NCI-H345 treated with DMSO at 0.1 percent for 48 hours (cell line): ENCODE results near the gene U2SURP.
A peak's percentile ranks its signal among the peaks of the same experiment; 100 is the strongest.

ENCODE experiments used
- DNase-seq: peaks from one replicate; lab custom pipeline; 2025; ENCODE audit not compliant: unreplicated experiment; lab: John Stamatoyannopoulos, UW

The U2SURP gene

GRCh38 chr3:143001369-143002082 is at the start of gene U2SURP:
Gene U2SURP (plus strand): TSS chr3:143001570. CDS start chr3:143001629, 59 bp downstream.
- DNase-seq = peak; percentile 83

GRCh38 chr3:142951794-142952193 is 49.6 kb upstream of the U2SURP start:
- no peak for DNase-seq

GRCh38 chr3:142952272-142953193 is 48.8 kb upstream of the U2SURP start:
- no peak for DNase-seq

GRCh38 chr3:142953443-142953842 is 47.9 kb upstream of the U2SURP start:
- no peak for DNase-seq

GRCh38 chr3:142958707-142959106 is 42.7 kb upstream of the U2SURP start:
- DNase-seq = no peak

- DNase-seq = no peak
Measured at GRCh38 chr3:142960322-142960850, 41.0 kb upstream of the U2SURP start.

- no peak for DNase-seq
Measured at GRCh38 chr3:142961539-142961938, 39.8 kb upstream of the U2SURP start.

GRCh38 chr3:142962175-142962519 is 39.2 kb upstream of the U2SURP start:
- DNase-seq = no peak

- DNase-seq = no peak
Measured at GRCh38 chr3:142962520-142963233, 38.7 kb upstream of the U2SURP start.

- DNase-seq = no peak
Measured at GRCh38 chr3:142963234-142963515, 38.2 kb upstream of the U2SURP start.

GRCh38 chr3:142963516-142964448 is 37.6 kb upstream of the U2SURP start, which contains the start of gene PAQR9:
Gene PAQR9 (minus strand): TSS chr3:142963674. CDS start chr3:142963336, 338 bp downstream.
- no peak for DNase-seq

GRCh38 chr3:142965581-142965980 is 35.8 kb upstream of the U2SURP start:
- no peak for DNase-seq

GRCh38 chr3:142966808-142967207 is 34.6 kb upstream of the U2SURP start:
- DNase-seq = no peak

- no peak for DNase-seq
Measured at GRCh38 chr3:142968319-142969025, 32.9 kb upstream of the U2SURP start.

- DNase-seq = no peak
Measured at GRCh38 chr3:142971431-142971830, 29.9 kb upstream of the U2SURP start.

- DNase-seq = no peak
Measured at GRCh38 chr3:142972092-142972753, 29.1 kb upstream of the U2SURP start.

GRCh38 chr3:142973217-142974009 is 28.0 kb upstream of the U2SURP start:
- no peak for DNase-seq

- no peak for DNase-seq
Measured at GRCh38 chr3:142975316-142975995, 25.9 kb upstream of the U2SURP start.
